HL-60 (cell line): ENCODE measurements around the gene SLC27A2.
A peak's percentile ranks its signal among the peaks of the same experiment; 100 is the strongest.
"Not testable (repeated sequence)": the region's sequence is repeated elsewhere in the genome, so short reads cannot be mapped to it uniquely, and the experiment has no call there.

ENCODE experiments used
- DNase-seq, 2 experiments: peaks; one replicate each; pipeline ENCODE4 v3.0.0-alpha.2; 2010 to 2020; ENCODE audit warnings: low read depth in 1 of 2, low spot score in 1 of 2
- H3K27ac ChIP-seq: fragments of 250-450 bp; sonication (Bioruptor Pico); replicated peaks from 2 replicates; pipeline ENCODE4 v1.5.1; 2020; ENCODE audit warnings: mild to moderate bottlenecking, moderate library complexity
- H3K27me3 ChIP-seq: fragments of 250-450 bp; sonication (Bioruptor Pico); 2 replicates; pipeline ENCODE4 v1.5.1; 2021; ENCODE audit warnings: mild to moderate bottlenecking, moderate library complexity; ENCODE audit not compliant: insufficient read depth, poor library complexity, severe bottlenecking
- H3K4me3 ChIP-seq: replicated peaks from 2 replicates; pipeline ENCODE4 v1.5.1; 2011; ENCODE audit warnings: mild to moderate bottlenecking, control low read depth, low read length; ENCODE audit not compliant: insufficient read depth
- CTCF ChIP-seq: IDR thresholded peaks from one replicate; pipeline ENCODE4 v1.5.1; 2011; ENCODE audit warnings: low read length, control low read depth, inconsistent platforms; ENCODE audit not compliant: insufficient read depth
- GABPA ChIP-seq: IDR thresholded peaks from 2 replicates; pipeline ENCODE4 v1.6.1; 2012; ENCODE audit warnings: low read depth
- POLR2AphosphoS5 ChIP-seq: IDR thresholded peaks from 2 replicates; pipeline ENCODE4 v1.6.1; 2012; ENCODE audit warnings: low read depth
- SPI1 ChIP-seq: IDR thresholded peaks from 2 replicates; pipeline ENCODE4 v1.6.1; 2012; ENCODE audit warnings: low read depth, mild to moderate bottlenecking, borderline replicate concordance
- TF ChIP-seq, protein P1 (sequence below): IDR thresholded peaks from 2 replicates; pipeline ENCODE4 v1.6.1; 2012; ENCODE audit warnings: low read depth; ENCODE audit not compliant: insufficient replicate concordance

The SLC27A2 gene

DNA sequence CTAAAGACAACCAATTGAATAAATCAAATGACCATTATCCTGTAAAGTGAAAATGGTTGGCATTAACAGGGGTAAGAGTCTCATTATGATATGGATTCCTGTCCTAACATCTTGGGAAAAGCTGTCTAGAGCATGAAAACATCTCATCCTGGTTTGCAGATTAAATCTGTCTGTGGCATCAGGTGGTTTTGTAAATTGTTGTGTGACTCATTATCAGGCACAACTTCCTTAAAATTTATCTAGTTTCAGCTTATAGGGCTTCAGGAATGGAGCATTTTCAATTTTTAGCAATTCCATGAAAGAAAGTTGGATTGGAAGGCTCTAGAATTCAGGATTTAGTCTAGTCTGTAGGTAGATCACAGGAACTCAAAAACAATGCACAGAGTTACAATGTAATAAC is 31.1 kb upstream of the SLC27A2 start:
- TF ChIP-seq CTCF: no peak
- no peak for TF ChIP-seq POLR2AphosphoS5
- TF ChIP-seq, protein P1, sequence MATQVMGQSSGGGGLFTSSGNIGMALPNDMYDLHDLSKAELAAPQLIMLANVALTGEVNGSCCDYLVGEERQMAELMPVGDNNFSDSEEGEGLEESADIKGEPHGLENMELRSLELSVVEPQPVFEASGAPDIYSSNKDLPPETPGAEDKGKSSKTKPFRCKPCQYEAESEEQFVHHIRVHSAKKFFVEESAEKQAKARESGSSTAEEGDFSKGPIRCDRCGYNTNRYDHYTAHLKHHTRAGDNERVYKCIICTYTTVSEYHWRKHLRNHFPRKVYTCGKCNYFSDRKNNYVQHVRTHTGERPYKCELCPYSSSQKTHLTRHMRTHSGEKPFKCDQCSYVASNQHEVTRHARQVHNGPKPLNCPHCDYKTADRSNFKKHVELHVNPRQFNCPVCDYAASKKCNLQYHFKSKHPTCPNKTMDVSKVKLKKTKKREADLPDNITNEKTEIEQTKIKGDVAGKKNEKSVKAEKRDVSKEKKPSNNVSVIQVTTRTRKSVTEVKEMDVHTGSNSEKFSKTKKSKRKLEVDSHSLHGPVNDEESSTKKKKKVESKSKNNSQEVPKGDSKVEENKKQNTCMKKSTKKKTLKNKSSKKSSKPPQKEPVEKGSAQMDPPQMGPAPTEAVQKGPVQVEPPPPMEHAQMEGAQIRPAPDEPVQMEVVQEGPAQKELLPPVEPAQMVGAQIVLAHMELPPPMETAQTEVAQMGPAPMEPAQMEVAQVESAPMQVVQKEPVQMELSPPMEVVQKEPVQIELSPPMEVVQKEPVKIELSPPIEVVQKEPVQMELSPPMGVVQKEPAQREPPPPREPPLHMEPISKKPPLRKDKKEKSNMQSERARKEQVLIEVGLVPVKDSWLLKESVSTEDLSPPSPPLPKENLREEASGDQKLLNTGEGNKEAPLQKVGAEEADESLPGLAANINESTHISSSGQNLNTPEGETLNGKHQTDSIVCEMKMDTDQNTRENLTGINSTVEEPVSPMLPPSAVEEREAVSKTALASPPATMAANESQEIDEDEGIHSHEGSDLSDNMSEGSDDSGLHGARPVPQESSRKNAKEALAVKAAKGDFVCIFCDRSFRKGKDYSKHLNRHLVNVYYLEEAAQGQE: no peak
- no peak for TF ChIP-seq GABPA
- no peak for TF ChIP-seq SPI1
- no peak overlapping the region for H3K4me3 ChIP-seq
- DNase-seq: no peak

GRCh38 chr15:50151476-50151875 is 30.5 kb upstream of the SLC27A2 start:
- no peaks in the 10 kb centered on the region for H3K27me3 ChIP-seq
- no peak for TF ChIP-seq GABPA
- TF ChIP-seq, protein P1: no peak
- no peak for TF ChIP-seq POLR2AphosphoS5
- TF ChIP-seq CTCF: no peak
- TF ChIP-seq SPI1: no peak
- H3K27ac ChIP-seq: no peak overlapping the region
- no peak overlapping the region for H3K4me3 ChIP-seq
- no peak for DNase-seq

More for the DNA sequence above, 31.1 kb upstream of the SLC27A2 start:
- H3K27me3 ChIP-seq: no peaks in the 10 kb centered on the region
- no peak overlapping the region for H3K27ac ChIP-seq

GRCh38 chr15:50158236-50158635 is 23.8 kb upstream of the SLC27A2 start:
- not testable (repeated sequence) for H3K27ac ChIP-seq, H3K4me3 ChIP-seq, H3K27me3 ChIP-seq, DNase-seq

DNA sequence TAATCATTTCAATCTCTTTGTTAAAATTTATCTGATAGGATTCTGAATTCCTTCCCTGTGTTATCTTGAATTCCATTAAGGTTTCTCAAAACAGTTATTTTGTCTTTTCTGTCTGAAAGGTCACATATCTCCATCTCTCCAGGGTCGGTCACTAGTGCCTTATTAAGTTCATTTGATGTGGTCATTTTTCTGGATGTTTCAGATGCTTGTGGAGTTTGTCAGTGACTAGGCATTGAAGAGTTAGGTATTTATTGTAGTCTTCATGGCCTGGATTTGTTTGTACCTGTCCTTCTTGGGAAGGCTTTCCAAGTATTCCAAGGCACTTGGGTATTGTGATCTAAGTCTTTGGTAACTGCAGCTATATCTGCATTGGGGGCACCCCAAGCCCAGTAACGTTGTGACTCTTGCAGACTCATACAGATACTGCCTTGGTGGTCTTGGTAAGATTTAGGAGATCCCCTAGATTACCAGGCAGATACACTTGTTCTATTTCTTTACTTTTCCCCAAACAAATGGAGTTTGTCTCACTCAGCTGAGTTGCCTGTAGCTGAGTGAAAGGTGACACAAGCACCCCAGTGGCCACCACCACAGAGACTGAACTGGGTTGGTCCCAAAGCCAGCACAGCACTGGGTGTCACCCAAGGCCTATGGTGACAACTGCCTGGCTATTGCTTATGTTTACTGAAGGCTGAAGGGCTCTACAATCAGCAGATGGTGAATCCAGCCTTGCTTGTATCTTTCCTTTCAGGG is 18.9 kb upstream of the SLC27A2 start:
- no peak for DNase-seq
- Histone ChIP-seq H3K4me3 (no peak overlapping the region), H3K27ac (peak overlapping the region; percentile 22), H3K27me3 (no peaks in the 10 kb centered on the region)
- TF ChIP-seq GABPA (no peak), SPI1 (no peak)
- TF ChIP-seq, protein P1: no peak
